GM23248 (cell line): ENCODE measurements around the gene KIR3DL1. TPM values are rescaled to one million over a fixed set of nuclear protein-coding genes. Genes with fewer than 3 reads are reported as not detected.
"Not testable (repeated sequence)": the region's sequence is repeated elsewhere in the genome, so short reads cannot be mapped to it uniquely, and the experiment has no call there.

ENCODE experiments used
- DNase-seq: peaks from one replicate; pipeline ENCODE4 v3.0.0-alpha.2; 2015
- H2AFZ ChIP-seq: fragments of 200-600 bp; sonication (generic); 2 replicates; pipeline ENCODE4 v1.6.1; 2016; ENCODE audit warnings: antibody characterized with exemption
- H3F3A ChIP-seq: fragments of 200-600 bp; sonication (generic); 2 replicates; pipeline ENCODE4 v1.6.1; 2016; ENCODE audit warnings: mild to moderate bottlenecking, antibody characterized with exemption, mixed run types; ENCODE audit not compliant: insufficient read depth
- H3K27ac ChIP-seq: fragments of 200-600 bp; sonication (generic); 2 replicates; pipeline ENCODE4 v1.5.1; 2016; ENCODE audit warnings: mild to moderate bottlenecking
- H3K27me3 ChIP-seq: fragments of 200-600 bp; sonication (generic); replicated peaks from 2 replicates; pipeline ENCODE4 v1.6.1; 2016; ENCODE audit warnings: mild to moderate bottlenecking; ENCODE audit not compliant: insufficient read depth
- H3K36me3 ChIP-seq: fragments of 200-600 bp; sonication (generic); 2 replicates; pipeline ENCODE4 v1.6.1; 2016; ENCODE audit warnings: low read depth, mild to moderate bottlenecking
- H3K4me1 ChIP-seq: fragments of 200-600 bp; sonication (generic); 2 replicates; pipeline ENCODE4 v1.6.1; 2016; ENCODE audit warnings: mild to moderate bottlenecking; ENCODE audit not compliant: insufficient read depth
- H3K4me2 ChIP-seq: fragments of 200-600 bp; sonication (generic); one replicate; pipeline ENCODE4 v1.6.1; 2016; ENCODE audit warnings: mild to moderate bottlenecking; ENCODE audit not compliant: unreplicated experiment
- H3K4me3 ChIP-seq: fragments of 200-600 bp; sonication (generic); 2 replicates; pipeline ENCODE4 v1.5.1; 2016; ENCODE audit warnings: mild to moderate bottlenecking
- H3K79me2 ChIP-seq: fragments of 200-600 bp; sonication (generic); 2 replicates; pipeline ENCODE4 v1.6.1; 2016; ENCODE audit warnings: mild to moderate bottlenecking; ENCODE audit not compliant: insufficient read depth
- H3K9ac ChIP-seq: fragments of 200-600 bp; sonication (generic); 2 replicates; pipeline ENCODE4 v1.6.1; 2016; ENCODE audit warnings: mild to moderate bottlenecking
- H3K9me2 ChIP-seq: fragments of 200-600 bp; sonication (generic); 2 replicates; pipeline ENCODE4 v1.6.1; 2016; ENCODE audit warnings: mixed run types, mild to moderate bottlenecking, moderate library complexity; ENCODE audit not compliant: insufficient read depth
- H3K9me3 ChIP-seq: fragments of 200-600 bp; sonication (generic); one replicate; pipeline ENCODE4 v1.6.1; 2017; ENCODE audit warnings: low read depth
- H4K20me1 ChIP-seq: fragments of 200-600 bp; sonication (generic); 2 replicates; pipeline ENCODE4 v1.6.0; 2016; ENCODE audit not compliant: insufficient read depth
- EZH2 ChIP-seq: fragments of 200-600 bp; sonication (generic); IDR thresholded peaks from 2 replicates; pipeline ENCODE4 v1.6.1; 2018; ENCODE audit warnings: antibody characterized with exemption, mild to moderate bottlenecking; ENCODE audit not compliant: insufficient read depth, poor library complexity, severe bottlenecking
- EZH2phosphoT487 ChIP-seq: fragments of 200-600 bp; sonication (generic); IDR thresholded peaks from 2 replicates; pipeline ENCODE4 v1.6.1; 2018; ENCODE audit warnings: antibody characterized with exemption, moderate library complexity, mild to moderate bottlenecking, low read depth; ENCODE audit not compliant: insufficient read depth
- WGBS, 2 experiments: methylation state at CpG; one replicate each; pipeline ENCODE4 v1.1.6; 2015 to 2017; ENCODE audit warnings: low lambda C conversion rate in 2 of 2, low coverage in 1 of 2; ENCODE audit errors: missing lambda C conversion rate in 2 of 2; 5-methylcytosine and 5-hydroxymethylcytosine counted together
- in situ Hi-C: fragments of 300-500 bp; cut with MboI; formaldehyde crosslinking; loops from 2 replicates; pipeline ENCODE4 v1.15.0; 2020
- polyA plus RNA-seq: library from polyadenylated mRNA; unstranded; fragments of >200 nt; fragmentation: Nextera tagmentation; extraction: Ambion mirVana; gene quantifications from 2 replicates; pipeline ENCODE4 v1.2.1, GENCODE V29; 2016
- total RNA-seq: library from RNA; depleted of rRNA; stranded (reverse); fragments of >200 nt; shearing (Covaris generic); gene quantifications from 2 replicates; pipeline ENCODE4 v1.2.3, GENCODE V29; 2014

KIR3DL1 gene
- total and polyA plus RNA-seq, 2 experiments from 2014 or later = not detected

DNA sequence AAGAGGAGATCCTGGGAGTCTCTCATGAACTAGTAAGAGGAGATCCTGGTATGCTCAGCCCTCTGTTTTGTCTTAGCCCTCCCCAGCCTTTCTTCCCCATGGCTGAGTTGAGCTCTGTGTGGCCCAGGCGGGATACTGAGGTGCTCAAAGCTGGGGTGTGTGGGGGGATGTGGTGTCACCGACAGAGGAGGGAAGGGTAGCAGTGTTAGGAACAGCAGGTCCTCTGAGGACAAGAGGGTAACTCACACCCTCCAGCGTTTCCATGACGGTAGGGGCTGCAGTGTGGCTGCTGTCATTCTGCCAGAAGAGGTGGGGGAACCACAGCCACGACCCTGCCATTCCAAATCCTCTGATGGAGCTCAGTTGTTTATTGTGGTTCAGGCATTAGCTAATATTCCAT, 12.2 kb upstream of the KIR3DL1 start:
- H2AFZ ChIP-seq = no peak overlapping the region
- no peaks in the 10 kb centered on the region for H3K9me3 ChIP-seq
- no peaks in the 10 kb centered on the region for H3K36me3 ChIP-seq
- H3K4me1 ChIP-seq = no peaks in the 10 kb centered on the region
- H3K27me3 ChIP-seq = no peaks in the 10 kb centered on the region
- H3K4me2 ChIP-seq = no peak overlapping the region
- no peak for TF ChIP-seq EZH2phosphoT487
- TF ChIP-seq EZH2 = no peak
- H3K9me2 ChIP-seq = no peaks in the 10 kb centered on the region
- no peaks in the 10 kb centered on the region for H3K79me2 ChIP-seq
- no peak for DNase-seq
- no peak overlapping the region for H3K27ac ChIP-seq
- no peaks in the 10 kb centered on the region for H3F3A ChIP-seq
- in situ Hi-C loops = no loop called here
- H4K20me1 ChIP-seq = no peaks in the 10 kb centered on the region
- H3K4me3 ChIP-seq = no peak overlapping the region
- WGBS, 2 experiments = 10 to 17% methylated on average over 5 of the region's 5 CpGs
- no peak overlapping the region for H3K9ac ChIP-seq

DNA sequence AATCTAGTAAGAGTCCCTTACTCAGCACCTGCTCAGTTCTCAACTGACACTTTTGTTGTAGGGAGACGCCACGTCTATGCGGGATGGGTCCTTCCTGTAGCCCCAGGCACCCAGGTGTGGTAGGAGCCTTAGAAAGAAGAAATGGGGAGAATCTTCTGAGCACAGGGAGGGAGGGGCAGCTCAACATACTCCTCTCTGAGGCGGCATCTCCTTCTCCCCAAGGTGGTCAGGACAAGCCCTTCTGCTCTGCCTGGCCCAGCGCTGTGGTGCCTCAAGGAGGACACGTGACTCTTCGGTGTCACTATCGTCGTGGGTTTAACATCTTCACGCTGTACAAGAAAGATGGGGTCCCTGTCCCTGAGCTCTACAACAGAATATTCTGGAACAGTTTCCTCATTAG, 11.7 kb upstream of the KIR3DL1 start:
- DNase-seq = no peak
- Histone ChIP-seq H3K9ac (no peak overlapping the region), H3K4me2 (no peak overlapping the region), H3K36me3 (no peaks in the 10 kb centered on the region), H3K9me2 (no peaks in the 10 kb centered on the region), H3K4me1 (no peaks in the 10 kb centered on the region), H3K4me3 (no peak overlapping the region), H2AFZ (no peak overlapping the region), H3F3A (no peaks in the 10 kb centered on the region), H4K20me1 (no peaks in the 10 kb centered on the region), H3K27me3 (no peaks in the 10 kb centered on the region), H3K79me2 (no peaks in the 10 kb centered on the region), H3K9me3 (no peaks in the 10 kb centered on the region), H3K27ac (no peak overlapping the region)
- TF ChIP-seq EZH2phosphoT487 (no peak), EZH2 (no peak)
- WGBS, 2 experiments = 41 to 54% methylated on average over 10 of the region's 10 CpGs
- in situ Hi-C loops = no loop called here

DNA sequence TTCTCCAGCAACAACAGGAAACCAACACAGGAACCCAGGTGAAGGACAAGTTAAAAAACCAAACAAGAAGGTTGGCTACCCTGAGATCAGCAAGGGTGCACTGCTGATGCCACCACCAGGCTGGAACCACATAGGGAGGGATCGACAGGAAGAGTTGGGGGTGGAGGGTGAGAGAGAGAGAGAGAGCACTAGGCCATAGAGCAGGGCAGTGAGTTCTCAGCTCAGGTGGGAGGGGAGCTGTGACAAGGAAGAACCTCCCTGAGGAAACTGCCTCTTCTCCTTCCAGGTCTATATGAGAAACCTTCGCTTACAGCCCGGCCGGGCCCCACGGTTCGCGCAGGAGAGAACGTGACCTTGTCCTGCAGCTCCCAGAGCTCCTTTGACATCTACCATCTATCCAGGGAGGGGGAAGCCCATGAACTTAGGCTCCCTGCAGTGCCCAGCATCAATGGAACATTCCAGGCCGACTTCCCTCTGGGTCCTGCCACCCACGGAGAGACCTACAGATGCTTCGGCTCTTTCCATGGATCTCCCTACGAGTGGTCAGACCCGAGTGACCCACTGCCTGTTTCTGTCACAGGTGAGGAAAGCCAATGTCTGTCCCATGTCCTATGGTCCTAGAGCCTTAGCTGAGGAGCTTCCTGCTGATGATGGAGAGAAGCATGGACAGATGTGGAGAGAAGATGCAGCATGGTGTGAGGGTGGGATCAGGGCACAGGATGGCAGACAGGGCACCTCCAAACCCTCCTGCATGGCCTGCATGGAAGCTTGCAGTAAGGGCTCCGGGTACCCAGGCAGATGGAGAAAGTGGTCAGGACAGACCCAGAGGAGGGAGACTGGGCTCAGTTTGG, 10.4 kb upstream of the KIR3DL1 start:
- no peaks in the 10 kb centered on the region for H3K9me3 ChIP-seq
- H3F3A ChIP-seq = no peaks in the 10 kb centered on the region
- TF ChIP-seq EZH2phosphoT487 (no peak), EZH2 (no peak)
- H3K4me3 ChIP-seq = no peak overlapping the region
- H3K79me2 ChIP-seq = no peaks in the 10 kb centered on the region
- H3K9me2 ChIP-seq = no peaks in the 10 kb centered on the region
- H3K4me1 ChIP-seq = no peaks in the 10 kb centered on the region
- no peak for DNase-seq
- no peaks in the 10 kb centered on the region for H4K20me1 ChIP-seq
- in situ Hi-C loops = no loop called here
- H3K9ac ChIP-seq = no peak overlapping the region
- no peaks in the 10 kb centered on the region for H3K27me3 ChIP-seq
- no peak overlapping the region for H3K27ac ChIP-seq
- H3K4me2 ChIP-seq = no peak overlapping the region
- WGBS, 2 experiments = 44 to 48% methylated on average over 14 of the region's 14 CpGs
- no peaks in the 10 kb centered on the region for H3K36me3 ChIP-seq
- H2AFZ ChIP-seq = no peak overlapping the region

DNA sequence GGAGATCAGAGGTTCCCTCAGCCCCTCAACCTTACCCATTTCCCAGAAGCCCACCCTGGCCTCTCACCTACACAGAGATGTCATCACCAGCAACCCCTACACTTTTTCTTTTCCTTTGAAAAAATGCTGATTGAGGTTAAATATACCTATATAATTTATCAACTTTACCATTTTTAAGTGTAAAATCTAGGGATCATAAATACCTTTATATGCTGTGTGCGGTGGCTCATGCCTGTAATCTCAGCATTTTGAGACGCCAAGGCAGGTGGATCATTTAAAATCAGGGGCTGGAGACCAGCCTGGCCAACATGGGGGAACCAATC, 9.8 kb upstream of the KIR3DL1 start:
- Histone ChIP-seq H2AFZ (no peak overlapping the region), H3K4me2 (no peak overlapping the region), H3K79me2 (no peaks in the 10 kb centered on the region), H3F3A (no peaks in the 10 kb centered on the region), H3K9me2 (no peaks in the 10 kb centered on the region), H3K4me1 (no peaks in the 10 kb centered on the region), H3K27me3 (no peaks in the 10 kb centered on the region), H3K9me3 (no peaks in the 10 kb centered on the region), H4K20me1 (no peaks in the 10 kb centered on the region), H3K9ac (no peak overlapping the region), H3K27ac (no peak overlapping the region), H3K36me3 (no peaks in the 10 kb centered on the region), H3K4me3 (no peak overlapping the region)
- TF ChIP-seq EZH2phosphoT487 (no peak), EZH2 (no peak)
- 9 to 17% methylated on average over 2 of the region's 2 CpGs for WGBS, 2 experiments
- DNase-seq = no peak
- in situ Hi-C loops = no loop called here

DNA sequence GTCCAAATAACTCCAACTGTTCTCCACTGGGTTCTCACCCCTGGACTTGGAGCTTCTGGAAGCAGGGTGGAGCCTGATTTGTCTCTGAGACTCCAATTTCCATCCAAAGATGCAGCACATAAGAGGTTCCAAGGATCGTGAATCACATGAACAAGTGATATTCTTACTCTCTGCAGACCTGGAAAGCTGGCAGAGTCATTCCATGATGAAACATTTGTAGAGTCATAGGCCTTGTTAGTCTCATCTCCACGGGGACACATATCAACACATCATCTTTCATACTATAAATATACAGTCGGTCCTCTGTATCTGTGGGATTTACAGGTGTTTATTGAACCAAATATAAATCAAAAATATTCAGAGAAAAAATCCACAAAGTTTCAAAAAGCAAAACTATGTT, 1.7 kb upstream of the KIR3DL1 start:
- H3K4me2 ChIP-seq, H3K9me2 ChIP-seq, H3K9me3 ChIP-seq, H3K27ac ChIP-seq, H3F3A ChIP-seq, H2AFZ ChIP-seq, H4K20me1 ChIP-seq, H3K79me2 ChIP-seq, H3K4me3 ChIP-seq, H3K36me3 ChIP-seq, H3K9ac ChIP-seq, in situ Hi-C loops, DNase-seq, H3K4me1 ChIP-seq, H3K27me3 ChIP-seq: not testable (repeated sequence)
- 7 to 10% methylated on average over 3 of the region's 3 CpGs for WGBS, 2 experiments
